ENCODE results near the gene SEMA5A. TPM values are rescaled to one million over a fixed set of nuclear protein-coding genes. Genes with fewer than 3 reads are reported as not detected.

The SEMA5A gene
- total and polyA plus RNA-seq, 2 of the 8 experiments (the other 6 are each of a cell fraction or from before 2014, with no cell fraction given), result 5.3 to 8.9 TPM

DNA sequence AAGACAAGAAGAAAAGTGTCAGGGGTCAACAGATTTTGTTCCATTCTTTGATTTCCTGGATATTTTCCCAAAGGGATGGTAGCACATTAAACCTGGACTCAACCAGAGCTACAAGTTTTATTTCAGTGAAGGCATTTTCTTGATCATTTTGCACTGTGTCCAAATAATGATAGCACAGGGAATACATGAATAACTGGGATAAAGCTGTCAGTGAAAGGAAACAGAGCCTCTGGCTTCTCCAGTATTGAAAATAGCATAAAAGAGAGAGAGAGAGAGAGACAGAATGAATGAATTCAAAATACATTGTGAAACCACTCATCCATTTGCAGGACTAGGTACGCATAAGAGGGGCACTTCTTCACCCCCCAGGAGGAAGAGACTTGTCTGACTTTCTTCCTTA is 43.0 kb downstream of the SEMA5A start:
- CTCF ChIA-PET (ENCODE audit: partially characterized antibody), result interaction anchor here (1.5 kb wide), 1 partner anchor 80 kb away, joined by 3 read pairs; no protein-coding TSS in a partner anchor
- no peaks in the 10 kb centered on the region for H4K20me1 ChIP-seq (replicated peaks in 1 of 2; ENCODE audit: control insufficient read depth in 1 of 2, insufficient read depth in 2 of 2, low read length in 2 of 2)
- no peaks in the 10 kb centered on the region for H3K79me1 ChIP-seq (ENCODE audit: low read depth, low read length)
- no peak overlapping the region for H3K4me3 ChIP-seq (ENCODE audit: extremely low read depth in 1 of 4, insufficient read depth in 2 of 4, low read depth in 3 of 4, low read length in 4 of 4)
- H3K27me3 ChIP-seq (replicated peaks in 1 of 4; ENCODE audit: control insufficient read depth in 3 of 4, extremely low read depth in 1 of 4, insufficient read depth in 3 of 4, low read length in 3 of 4), result no peaks in the 10 kb centered on the region
- H2AK5ac ChIP-seq (ENCODE audit: low read depth, low read length), result no peak overlapping the region
- H2BK15ac ChIP-seq (ENCODE audit: low read length), result no peak overlapping the region
- H4K8ac ChIP-seq (ENCODE audit: extremely low read depth, insufficient read depth, low read length), result no peak overlapping the region
- no peak overlapping the region for H3K18ac ChIP-seq (ENCODE audit: extremely low read depth, low read length)
- no peak for FAIRE-seq
- H3K27ac ChIP-seq (ENCODE audit: low read depth, low read length), result no peak overlapping the region
- no peak overlapping the region for H2BK20ac ChIP-seq (ENCODE audit: low read length)
- POLR2A ChIA-PET (ENCODE audit: partially characterized antibody), result interaction anchor here (0.7 kb wide), 1 partner anchor 134 kb away, joined by 3 read pairs; no protein-coding TSS in a partner anchor
- DNase-seq (ENCODE audit: low read depth in 1 of 2, low spot score in 2 of 2), result no peak
- peaks cover 0 to 6% (median 0%) of the 10 kb centered on the region in 4 experiments; a peak in 1 of 7 replicates for H3K4me1 ChIP-seq (replicated peaks in 1 of 4; ENCODE audit: control insufficient read depth in 3 of 4, insufficient read depth in 4 of 4, low read length in 3 of 4)
- H2BK12ac ChIP-seq (ENCODE audit: low read depth, low read length), result no peak overlapping the region
- no peak overlapping the region for H2AFZ ChIP-seq (ENCODE audit: low read length)
- H3K4me2 ChIP-seq (ENCODE audit: insufficient read depth in 1 of 2, low read depth in 2 of 2, low read length in 2 of 2), result no peak overlapping the region
- H3K9me3 ChIP-seq (ENCODE audit: insufficient read depth in 2 of 2, low read depth in 1 of 2, low read length in 1 of 2), result no peaks in the 10 kb centered on the region
- WGBS, 2 experiments (ENCODE audit: extremely low coverage in 1 of 2, insufficient coverage in 1 of 2, insufficient read length in 1 of 2, insufficient replicate concordance in 2 of 2, low coverage in 1 of 2, low lambda C conversion rate in 2 of 2, missing lambda C conversion rate in 1 of 2), result 90% methylated on average over 1 of the region's 1 CpG; no CpG with 5 or more reads in 1 of the 2 experiments
- H3K79me2 ChIP-seq (ENCODE audit: control insufficient read depth in 1 of 2, insufficient read depth in 2 of 2, low read length in 2 of 2), result no peaks in the 10 kb centered on the region
- H2BK5ac ChIP-seq (ENCODE audit: low read depth, low read length), result no peak overlapping the region
- no peaks in the 10 kb centered on the region for H3K36me3 ChIP-seq (ENCODE audit: control insufficient read depth in 2 of 4, insufficient read depth in 4 of 4, low read length in 3 of 4)
- no peak overlapping the region for H3K9ac ChIP-seq (replicated peaks in 1 of 4; ENCODE audit: extremely low read depth in 1 of 4, low read depth in 3 of 4, low read length in 3 of 4)
- no peak overlapping the region for H3K23ac ChIP-seq (ENCODE audit: insufficient read length)
- H2BK120ac ChIP-seq (replicated peaks; ENCODE audit: low read depth, low read length), result no peak overlapping the region
- H4K5ac ChIP-seq (ENCODE audit: insufficient read length, low read depth, low read length), result no peak overlapping the region
- H3K4ac ChIP-seq (replicated peaks; ENCODE audit: insufficient read length, low read depth, low read length), result no peak overlapping the region
- no peak overlapping the region for H3K56ac ChIP-seq (replicated peaks; ENCODE audit: insufficient read length, low read depth, low read length)
- no peak for TF ChIP-seq RAD21 (IDR thresholded peaks at IDR 0.05 in 1 of 2, conservative IDR thresholded peaks at IDR 0.05 in 1 of 2; ENCODE audit: low read depth in 2 of 2, low read length in 2 of 2)
- no peak for TF ChIP-seq SP2 (IDR thresholded peaks at IDR 0.05; ENCODE audit: low read length)
- TF ChIP-seq BRCA1 (IDR thresholded peaks at IDR 0.05; ENCODE audit: low read depth, low read length), result no peak
- TF ChIP-seq, protein P1, sequence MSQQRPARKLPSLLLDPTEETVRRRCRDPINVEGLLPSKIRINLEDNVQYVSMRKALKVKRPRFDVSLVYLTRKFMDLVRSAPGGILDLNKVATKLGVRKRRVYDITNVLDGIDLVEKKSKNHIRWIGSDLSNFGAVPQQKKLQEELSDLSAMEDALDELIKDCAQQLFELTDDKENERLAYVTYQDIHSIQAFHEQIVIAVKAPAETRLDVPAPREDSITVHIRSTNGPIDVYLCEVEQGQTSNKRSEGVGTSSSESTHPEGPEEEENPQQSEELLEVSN (IDR thresholded peaks at IDR 0.05), result no peak
- TF ChIP-seq SIN3A (conservative IDR thresholded peaks at IDR 0.05 in 1 of 2, IDR thresholded peaks at IDR 0.05 in 1 of 2; ENCODE audit: low read depth in 1 of 2, low read length in 2 of 2), result no peak
- TF ChIP-seq HDAC2 (IDR thresholded peaks at IDR 0.05; ENCODE audit: borderline replicate concordance in 1 of 2, low read depth in 2 of 2, low read length in 2 of 2), result no peak
- no peak for TF ChIP-seq HDAC6 (IDR thresholded peaks at IDR 0.05; ENCODE audit: low read depth, low read length)
- no peak for TF ChIP-seq NRF1 (IDR thresholded peaks at IDR 0.05; ENCODE audit: low read depth, low read length)
- no peak for TF ChIP-seq BACH1 (IDR thresholded peaks at IDR 0.05; ENCODE audit: low read length)
- no peaks in the 10 kb centered on the region for H3K23me2 ChIP-seq (ENCODE audit: low read depth, low read length)
- no peak overlapping the region for H3K14ac ChIP-seq (ENCODE audit: insufficient read length)
- H4K91ac ChIP-seq (replicated peaks; ENCODE audit: insufficient read length, low read length), result no peak overlapping the region

Measured in H1 (cell line).